Esophagus (tissue), 2 donors: ENCODE data around the gene RNF19B. TPM values are rescaled to one million over a fixed set of nuclear protein-coding genes. Genes with fewer than 3 reads are reported as not detected.
A peak's percentile ranks its signal among the peaks of the same experiment; 100 is the strongest.

Experiments
- H3K27ac ChIP-seq, 2 donors: one replicate each; pipeline ENCODE4 v1.5.1; 2013; ENCODE audit warnings: low read depth in 2 of 2, mild to moderate bottlenecking in 2 of 2, inconsistent platforms in 1 of 2, low read length in 1 of 2, moderate library complexity in 1 of 2
- H3K27me3 ChIP-seq, 2 donors: one replicate each; pipeline ENCODE4 v1.6.1; 2013; ENCODE audit warnings: low read length in 2 of 2, control low read depth in 1 of 2, mild to moderate bottlenecking in 1 of 2; ENCODE audit not compliant: insufficient read depth in 2 of 2, control insufficient read depth in 1 of 2
- H3K36me3 ChIP-seq, 2 donors: one replicate each; pipeline ENCODE4 v1.6.1; 2013; ENCODE audit warnings: low read length in 1 of 2; ENCODE audit not compliant: control insufficient read depth in 2 of 2, insufficient read depth in 2 of 2
- H3K4me1 ChIP-seq, 2 donors: one replicate each; pipeline ENCODE4 v1.6.1; 2013; ENCODE audit warnings: low read length in 1 of 2; ENCODE audit not compliant: control insufficient read depth in 2 of 2, insufficient read depth in 2 of 2
- H3K4me3 ChIP-seq, 2 donors: one replicate each; pipeline ENCODE4 v1.5.1; 2013; ENCODE audit warnings: low read length in 2 of 2, mild to moderate bottlenecking in 2 of 2, low read depth in 1 of 2, moderate library complexity in 1 of 2
- H3K9me3 ChIP-seq, 2 donors: one replicate each; pipeline ENCODE4 v1.6.1; 2013; ENCODE audit warnings: mild to moderate bottlenecking in 2 of 2, low read depth in 1 of 2, low read length in 1 of 2, moderate library complexity in 1 of 2; ENCODE audit not compliant: control insufficient read depth in 2 of 2, insufficient read depth in 1 of 2
- WGBS, 2 donors: extraction: QIAGEN DNeasy Blood & Tissue Kit; methylation state at CpG; one replicate each; pipeline ENCODE4 v1.1.7; 2013; 5-methylcytosine and 5-hydroxymethylcytosine counted together
- polyA plus RNA-seq, 2 donors: library from polyadenylated mRNA; stranded (reverse); fragments of 200-250 nt; gene quantifications; one replicate each; pipeline ENCODE4 v1.2.3, GENCODE V29; 2013
- donor health status: healthy with polysubstance abuse.
- donor health status: Bipolar disorder and iron deficiency.

Gene RNF19B
- polyA plus RNA-seq, 2 donors = 10.7 to 19.9 TPM

- Histone ChIP-seq H3K4me1 (peaks cover 2 to 5% of the 10 kb centered on the region in 2 donors), H3K27ac (no peak overlapping the region), H3K36me3 (peaks cover 8 to 13% of the 10 kb centered on the region in 2 donors), H3K9me3 (no peaks in the 10 kb centered on the region), H3K27me3 (no peaks in the 10 kb centered on the region), H3K4me3 (no peak overlapping the region)
- WGBS, 2 donors = 64 to 74% methylated on average over 2 of the region's 2 CpGs
These were observed 18.2 kb downstream of the RNF19B start for GRCh38 chr1:32946413-32946812.

- H3K4me3 ChIP-seq = no peak overlapping the region
- peaks cover 6 to 13% of the 10 kb centered on the region in 2 donors for H3K36me3 ChIP-seq
- H3K27ac ChIP-seq = no peak overlapping the region
- H3K4me1 ChIP-seq = peaks cover 0 to 6% of the 10 kb centered on the region in 2 donors
- H3K9me3 ChIP-seq = no peaks in the 10 kb centered on the region
- H3K27me3 ChIP-seq = no peaks in the 10 kb centered on the region
These were observed 20.4 kb downstream of the RNF19B start for GRCh38 chr1:32944180-32944579.

- Histone ChIP-seq H3K4me1 (peaks cover 0 to 4% of the 10 kb centered on the region in 2 donors), H3K36me3 (peaks cover 9 to 20% of the 10 kb centered on the region in 2 donors), H3K27ac (peak overlapping the region; percentile 83 to 94), H3K27me3 (no peaks in the 10 kb centered on the region), H3K9me3 (no peaks in the 10 kb centered on the region), H3K4me3 (no peak overlapping the region)
- 59 to 61% methylated on average over 4 of the region's 4 CpGs for WGBS, 2 donors
These were observed 24.8 kb downstream of the RNF19B start for GRCh38 chr1:32939655-32940371.

- 93 to 94% methylated on average over 4 of the region's 4 CpGs for WGBS, 2 donors
- H3K4me1 ChIP-seq = peaks cover 0 to 4% of the 10 kb centered on the region in 2 donors
- H3K27me3 ChIP-seq = no peaks in the 10 kb centered on the region
- H3K9me3 ChIP-seq = no peaks in the 10 kb centered on the region
- peaks cover 9 to 14% of the 10 kb centered on the region in 2 donors for H3K36me3 ChIP-seq
- H3K27ac ChIP-seq = no peak overlapping the region
- no peak overlapping the region for H3K4me3 ChIP-seq
These were observed 27.5 kb downstream of the RNF19B start for GRCh38 chr1:32937061-32937460.

- 92 to 94% methylated on average over 10 of the region's 10 CpGs for WGBS, 2 donors
- no peaks in the 10 kb centered on the region for H3K4me1 ChIP-seq
- H3K27me3 ChIP-seq = no peaks in the 10 kb centered on the region
- no peaks in the 10 kb centered on the region for H3K9me3 ChIP-seq
- no peak overlapping the region for H3K27ac ChIP-seq
- H3K4me3 ChIP-seq = no peak overlapping the region
- peaks cover 9 to 13% of the 10 kb centered on the region in 2 donors for H3K36me3 ChIP-seq
These were observed 30.1 kb downstream of the RNF19B start for GRCh38 chr1:32934535-32934934.

GRCh38 chr1:32933742-32934322 lies 30.8 kb downstream of the RNF19B start:
- H3K4me1 ChIP-seq = no peaks in the 10 kb centered on the region
- WGBS, 2 donors = 48 to 66% methylated on average over 3 of the region's 3 CpGs

GRCh38 chr1:32931760-32932159 lies 32.8 kb downstream of the RNF19B start:
- Histone ChIP-seq H3K4me1 (no peaks in the 10 kb centered on the region), H3K27ac (no peak overlapping the region), H3K36me3 (peaks cover 5% of the 10 kb centered on the region in 2 donors), H3K4me3 (no peak overlapping the region), H3K9me3 (no peaks in the 10 kb centered on the region), H3K27me3 (no peaks in the 10 kb centered on the region)
- WGBS, 2 donors = 87 to 89% methylated on average over 1 of the region's 1 CpG

More at GRCh38 chr1:32933742-32934322, 30.8 kb downstream of the RNF19B start:
- peak overlapping the region in 1 of 2 donors; percentile 11 for H3K27ac ChIP-seq
- no peaks in the 10 kb centered on the region for H3K27me3 ChIP-seq
- no peak overlapping the region for H3K4me3 ChIP-seq
- H3K9me3 ChIP-seq = no peaks in the 10 kb centered on the region
- peaks cover 9 to 13% of the 10 kb centered on the region in 2 donors for H3K36me3 ChIP-seq

- Histone ChIP-seq H3K4me3 (no peak overlapping the region), H3K9me3 (no peaks in the 10 kb centered on the region), H3K27me3 (no peaks in the 10 kb centered on the region), H3K4me1 (peaks cover 4% of the 10 kb centered on the region in 2 donors), H3K27ac (no peak overlapping the region), H3K36me3 (no peaks in the 10 kb centered on the region)
- 62 to 68% methylated on average over 2 of the region's 2 CpGs for WGBS, 2 donors
These were observed 35.2 kb downstream of the RNF19B start for GRCh38 chr1:32929366-32929765.

GRCh38 chr1:32928715-32929114 lies 35.9 kb downstream of the RNF19B start:
- H3K4me1 ChIP-seq = peaks cover 4% of the 10 kb centered on the region in 2 donors
- WGBS, 2 donors = 88 to 92% methylated on average over 8 of the region's 8 CpGs
- no peaks in the 10 kb centered on the region for H3K36me3 ChIP-seq
- H3K27me3 ChIP-seq = no peaks in the 10 kb centered on the region
- no peak overlapping the region for H3K4me3 ChIP-seq
- H3K27ac ChIP-seq = no peak overlapping the region
- H3K9me3 ChIP-seq = no peaks in the 10 kb centered on the region

GRCh38 chr1:32928285-32928684 lies 36.3 kb downstream of the RNF19B start:
- no peak overlapping the region for H3K27ac ChIP-seq
- WGBS, 2 donors = 83 to 95% methylated on average over 2 of the region's 2 CpGs
- no peaks in the 10 kb centered on the region for H3K36me3 ChIP-seq
- peaks cover 4% of the 10 kb centered on the region in 2 donors for H3K4me1 ChIP-seq
- no peaks in the 10 kb centered on the region for H3K9me3 ChIP-seq
- no peaks in the 10 kb centered on the region for H3K27me3 ChIP-seq
- H3K4me3 ChIP-seq = no peak overlapping the region
